Neural cell (in vitro differentiated cells): ENCODE measurements around the gene AKR1C3. TPM values are rescaled to one million over a fixed set of nuclear protein-coding genes. Genes with fewer than 3 reads are reported as not detected.

Source experiments
- H2AFZ ChIP-seq: fragments of 200-600, 300-800 bp; sonication (generic), shearing (Covaris generic); 2 replicates; pipeline ENCODE4 v1.6.0; 2014; ENCODE audit warnings: low read depth, mild to moderate bottlenecking, antibody characterized with exemption, low read length, moderate library complexity
- H3F3A ChIP-seq: fragments of 200-600 bp; shearing (Covaris generic); 2 replicates; pipeline ENCODE4 v1.6.1; 2016; ENCODE audit warnings: mild to moderate bottlenecking, moderate library complexity, mixed read lengths, antibody characterized with exemption, low read length; ENCODE audit not compliant: insufficient read depth, poor library complexity, severe bottlenecking
- H3K27ac ChIP-seq: fragments of 200-600, 300-800 bp; sonication (generic), shearing (Covaris generic); 2 replicates; pipeline ENCODE4 v1.5.1; 2014; ENCODE audit warnings: mild to moderate bottlenecking, low read length, moderate library complexity
- H3K27me3 ChIP-seq: fragments of 300-800, 200-600 bp; sonication (generic), shearing (Covaris generic); 2 replicates; pipeline ENCODE4 v1.6.0; 2014; ENCODE audit warnings: mild to moderate bottlenecking, low read depth, low read length, moderate library complexity; ENCODE audit not compliant: insufficient read depth
- H3K36me3 ChIP-seq: fragments of 300-800, 200-600 bp; sonication (generic), shearing (Covaris generic); 2 replicates; pipeline ENCODE4 v1.5.1; 2014; ENCODE audit warnings: mild to moderate bottlenecking, antibody characterized with exemption, low read length, moderate library complexity; ENCODE audit not compliant: insufficient read depth
- H3K4me2 ChIP-seq: fragments of 300-800, 200-600 bp; sonication (generic), shearing (Covaris generic); 2 replicates; pipeline ENCODE4 v1.6.0; 2014; ENCODE audit warnings: mild to moderate bottlenecking, low read length
- H3K4me3 ChIP-seq: fragments of 300-800, 200-600 bp; sonication (generic), shearing (Covaris generic); 2 replicates; pipeline ENCODE4 v1.5.1; 2014; ENCODE audit warnings: mild to moderate bottlenecking, low read length, moderate library complexity
- H3K79me2 ChIP-seq: fragments of 200-600 bp; shearing (Covaris generic); replicated peaks from 2 replicates; pipeline ENCODE4 v1.6.0; 2014; ENCODE audit warnings: mild to moderate bottlenecking, low read length, moderate library complexity; ENCODE audit not compliant: insufficient read depth
- H3K9ac ChIP-seq: fragments of 300-800, 200-600 bp; sonication (generic), shearing (Covaris generic); 2 replicates; pipeline ENCODE4 v1.6.1; 2016; ENCODE audit warnings: mild to moderate bottlenecking, low read length, mixed read lengths
- H3K9me2 ChIP-seq: fragments of 200-600 bp; shearing (Covaris generic); 2 replicates; pipeline ENCODE4 v1.6.1; 2016; ENCODE audit warnings: mild to moderate bottlenecking, low read length, mixed read lengths; ENCODE audit not compliant: insufficient read depth
- H3K9me3 ChIP-seq: fragments of 200-600, 300-800 bp; sonication (generic), shearing (Covaris generic); 2 replicates; pipeline ENCODE4 v1.6.1; 2016; ENCODE audit warnings: mild to moderate bottlenecking, mixed run types, low read length, moderate library complexity, mixed read lengths
- H4K20me1 ChIP-seq: fragments of 200-600 bp; shearing (Covaris generic); 2 replicates; pipeline ENCODE4 v1.6.1; 2016; ENCODE audit warnings: mild to moderate bottlenecking, mixed run types; ENCODE audit not compliant: insufficient read depth
- CTCF ChIP-seq: fragments of 450-650 bp; IDR thresholded peaks from 2 replicates; pipeline ENCODE4 v1.5.1; 2014; ENCODE audit warnings: antibody characterized with exemption, mild to moderate bottlenecking, moderate library complexity; ENCODE audit not compliant: poor library complexity, severe bottlenecking
- EP300 ChIP-seq: fragments of 450-650 bp; conservative IDR thresholded peaks from 2 replicates; pipeline ENCODE4 v1.6.1; 2014; ENCODE audit warnings: antibody characterized with exemption, mild to moderate bottlenecking, moderate library complexity; ENCODE audit not compliant: poor library complexity, severe bottlenecking
- EZH2 ChIP-seq: fragments of 200-600, 300-800 bp; shearing (Covaris generic), sonication (generic); IDR thresholded peaks from 2 replicates; pipeline ENCODE4 v1.6.1; 2014; ENCODE audit warnings: antibody characterized with exemption, low read length, borderline replicate concordance, mild to moderate bottlenecking; ENCODE audit not compliant: insufficient read depth, poor library complexity, severe bottlenecking
- MXI1 ChIP-seq: fragments of 450-650 bp; conservative IDR thresholded peaks from 2 replicates; pipeline ENCODE4 v1.6.1; 2014; ENCODE audit warnings: antibody characterized with exemption, mild to moderate bottlenecking; ENCODE audit not compliant: poor library complexity, severe bottlenecking
- POLR2AphosphoS5 ChIP-seq: IDR thresholded peaks from 2 replicates; pipeline ENCODE4 v1.6.1; 2012
- RAD21 ChIP-seq: fragments of 450-650 bp; conservative IDR thresholded peaks from 2 replicates; pipeline ENCODE4 v1.6.1; 2014; ENCODE audit warnings: antibody characterized with exemption, mild to moderate bottlenecking, moderate library complexity
- REST ChIP-seq: IDR thresholded peaks from 2 replicates; pipeline ENCODE4 v1.6.1; 2012; ENCODE audit warnings: borderline replicate concordance
- SMC3 ChIP-seq: fragments of 450-650 bp; conservative IDR thresholded peaks from 2 replicates; pipeline ENCODE4 v1.6.1; 2014; ENCODE audit warnings: antibody characterized with exemption, mild to moderate bottlenecking, moderate library complexity; ENCODE audit not compliant: poor library complexity
- TAF1 ChIP-seq: IDR thresholded peaks from 2 replicates; pipeline ENCODE4 v1.6.1; 2012; ENCODE audit warnings: low read depth
- polyA plus RNA-seq: library from polyadenylated mRNA; depleted of rRNA; stranded (reverse); fragments of >200 nt; gene quantifications from 2 replicates; pipeline ENCODE4 v1.2.3, GENCODE V29; 2014

AKR1C3 gene
- polyA plus RNA-seq, 1 donor from 2014 or later, result 2.7 TPM

GRCh38 chr10:5088703-5089261 is 5.4 kb upstream of the AKR1C3 start:
- H3K9ac ChIP-seq, result no peak overlapping the region
- TF ChIP-seq REST, result no peak
- TF ChIP-seq POLR2AphosphoS5, result no peak
- no peak for TF ChIP-seq TAF1

DNA sequence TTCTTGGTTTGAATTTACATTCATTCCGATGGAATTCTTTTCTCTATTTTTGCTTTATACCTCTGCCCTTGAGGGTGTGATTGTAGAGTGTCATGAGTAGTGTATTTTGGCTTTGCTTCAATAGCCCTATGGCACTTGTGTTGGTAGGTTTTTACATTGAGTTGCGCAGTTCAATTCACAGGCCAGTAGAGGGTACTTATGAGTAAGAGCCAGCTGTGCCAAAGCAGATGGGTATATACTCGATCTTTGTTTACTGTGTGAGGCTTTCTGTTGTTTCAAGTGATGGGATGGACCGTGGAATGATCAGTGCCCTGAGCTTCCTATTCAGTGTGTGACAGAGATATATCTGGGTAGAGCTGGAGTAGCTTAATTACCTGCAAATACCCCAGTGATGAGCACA is 4.3 kb upstream of the AKR1C3 start:
- Histone ChIP-seq H3K9me3 (no peaks in the 10 kb centered on the region), H2AFZ (no peak overlapping the region), H4K20me1 (no peaks in the 10 kb centered on the region), H3F3A (no peaks in the 10 kb centered on the region), H3K4me2 (no peak overlapping the region), H3K9me2 (no peaks in the 10 kb centered on the region), H3K9ac (no peak overlapping the region), H3K36me3 (no peaks in the 10 kb centered on the region), H3K27me3 (no peaks in the 10 kb centered on the region), H3K79me2 (no peaks in the 10 kb centered on the region), H3K27ac (no peak overlapping the region), H3K4me3 (no peak overlapping the region)
- TF ChIP-seq POLR2AphosphoS5 (no peak), CTCF (no peak), EP300 (no peak), MXI1 (no peak), EZH2 (no peak), TAF1 (no peak), RAD21 (no peak), SMC3 (no peak), REST (no peak)

More at GRCh38 chr10:5088703-5089261, 5.4 kb upstream of the AKR1C3 start:
- Histone ChIP-seq H3K9me3 (no peaks in the 10 kb centered on the region), H3K79me2 (no peaks in the 10 kb centered on the region), H2AFZ (no peak overlapping the region), H3K9me2 (no peaks in the 10 kb centered on the region), H4K20me1 (no peaks in the 10 kb centered on the region), H3K4me3 (no peak overlapping the region), H3K4me2 (no peak overlapping the region), H3F3A (no peaks in the 10 kb centered on the region), H3K36me3 (no peaks in the 10 kb centered on the region), H3K27ac (no peak overlapping the region), H3K27me3 (no peaks in the 10 kb centered on the region)
